H9 (cell line): ENCODE measurements around the gene NCCRP1. TPM values are rescaled to one million over a fixed set of nuclear protein-coding genes. Genes with fewer than 3 reads are reported as not detected.

Source experiments
- DNase-seq: peaks from one replicate; pipeline ENCODE4 v3.0.0-alpha.2; 2017
- H2AFZ ChIP-seq: one replicate; pipeline ENCODE4 v1.6.1; 2013; ENCODE audit warnings: mild to moderate bottlenecking, low read length, control low read depth, moderate library complexity
- H2AK5ac ChIP-seq: 2 replicates; pipeline ENCODE4 v1.6.1; 2013; ENCODE audit warnings: low read length, control low read depth, mixed read lengths; ENCODE audit not compliant: insufficient read length
- H2BK120ac ChIP-seq: one replicate; pipeline ENCODE4 v1.6.1; 2013; ENCODE audit warnings: low read depth, mild to moderate bottlenecking, low read length, control low read depth, inconsistent platforms; ENCODE audit not compliant: poor library complexity, severe bottlenecking
- H2BK12ac ChIP-seq: 2 replicates; pipeline ENCODE4 v1.6.1; 2013; ENCODE audit warnings: low read length, control low read depth, mixed read lengths, low read depth; ENCODE audit not compliant: insufficient read length
- H2BK15ac ChIP-seq: 2 replicates; pipeline ENCODE4 v1.6.1; 2013; ENCODE audit warnings: low read depth, low read length, control low read depth
- H2BK20ac ChIP-seq: one replicate; pipeline ENCODE4 v1.6.1; 2013; ENCODE audit warnings: low read depth, mild to moderate bottlenecking, low read length, control low read depth, inconsistent platforms; ENCODE audit not compliant: poor library complexity, severe bottlenecking
- H2BK5ac ChIP-seq: 2 replicates; pipeline ENCODE4 v1.6.1; 2013; ENCODE audit warnings: low read length, control low read depth, mixed read lengths; ENCODE audit not compliant: insufficient read length
- H3K14ac ChIP-seq: 2 replicates; pipeline ENCODE4 v1.6.1; 2013; ENCODE audit warnings: low read length, control low read depth; ENCODE audit not compliant: insufficient read depth
- H3K18ac ChIP-seq: 2 replicates; pipeline ENCODE4 v1.6.1; 2013; ENCODE audit warnings: low read depth, mild to moderate bottlenecking, mixed read lengths, low read length, control low read depth; ENCODE audit not compliant: insufficient read length
- H3K23ac ChIP-seq: 2 replicates; pipeline ENCODE4 v1.6.1; 2013; ENCODE audit warnings: low read length, control low read depth, mixed read lengths, low read depth; ENCODE audit not compliant: insufficient read length
- H3K23me2 ChIP-seq: 2 replicates; pipeline ENCODE4 v1.6.1; 2013; ENCODE audit warnings: low read depth, mild to moderate bottlenecking, mixed read lengths, low read length, control low read depth; ENCODE audit not compliant: insufficient read length, poor library complexity, severe bottlenecking
- H3K27ac ChIP-seq: 2 replicates; pipeline ENCODE4 v1.5.1; 2013; ENCODE audit warnings: low read length, control low read depth, mixed read lengths, low read depth; ENCODE audit not compliant: insufficient read length
- H3K27me3 ChIP-seq: 2 replicates; pipeline ENCODE4 v1.6.1; 2013; ENCODE audit warnings: low read length, control low read depth, inconsistent platforms; ENCODE audit not compliant: insufficient read depth
- H3K4ac ChIP-seq: 2 replicates; pipeline ENCODE4 v1.6.1; 2013; ENCODE audit warnings: low read depth, mild to moderate bottlenecking, control low read depth, inconsistent platforms, low read length, moderate library complexity
- H3K4me1 ChIP-seq: 2 replicates; pipeline ENCODE4 v1.6.1; 2013; ENCODE audit warnings: low read length, control low read depth, inconsistent platforms; ENCODE audit not compliant: insufficient read depth
- H3K4me2 ChIP-seq: 2 replicates; pipeline ENCODE4 v1.6.1; 2013; ENCODE audit warnings: low read length, control low read depth, mixed read lengths; ENCODE audit not compliant: insufficient read length, insufficient read depth
- H3K56ac ChIP-seq: 2 replicates; pipeline ENCODE4 v1.6.1; 2013; ENCODE audit warnings: low read depth, mild to moderate bottlenecking, mixed read lengths, low read length, control low read depth; ENCODE audit not compliant: insufficient read length
- H3K79me1 ChIP-seq: 2 replicates; pipeline ENCODE4 v1.6.1; 2013; ENCODE audit warnings: low read depth, mild to moderate bottlenecking, moderate library complexity, low read length, control low read depth, inconsistent platforms; ENCODE audit not compliant: insufficient read depth, poor library complexity, severe bottlenecking
- H3K79me2 ChIP-seq: 2 replicates; pipeline ENCODE4 v1.6.1; 2013; ENCODE audit warnings: low read length, control low read depth, inconsistent platforms; ENCODE audit not compliant: insufficient read depth
- H3K9ac ChIP-seq: 2 replicates; pipeline ENCODE4 v1.6.1; 2013; ENCODE audit warnings: low read length, control low read depth, mixed read lengths; ENCODE audit not compliant: insufficient read length; ENCODE audit errors: extremely low read depth
- H3K9me3 ChIP-seq: one replicate; pipeline ENCODE4 v1.6.1; 2013; ENCODE audit warnings: low read depth, low read length, inconsistent platforms; ENCODE audit not compliant: control insufficient read depth
- H3T11ph ChIP-seq: one replicate; pipeline ENCODE4 v1.6.1; 2013; ENCODE audit warnings: mild to moderate bottlenecking, low read length, control low read depth, inconsistent platforms
- H4K20me1 ChIP-seq: one replicate; pipeline ENCODE4 v1.6.1; 2013; ENCODE audit not compliant: control insufficient read depth, insufficient read length, insufficient read depth
- H4K5ac ChIP-seq: 2 replicates; pipeline ENCODE4 v1.6.1; 2013; ENCODE audit warnings: low read depth, mild to moderate bottlenecking, mixed read lengths, low read length, control low read depth; ENCODE audit not compliant: insufficient read length
- H4K8ac ChIP-seq: replicated peaks from 2 replicates; pipeline ENCODE4 v1.6.1; 2013; ENCODE audit warnings: low read length, control low read depth, mixed read lengths, low read depth; ENCODE audit not compliant: insufficient read length
- H4K91ac ChIP-seq: 2 replicates; pipeline ENCODE4 v1.6.1; 2013; ENCODE audit warnings: low read depth, mild to moderate bottlenecking, moderate library complexity, mixed read lengths, low read length, control low read depth; ENCODE audit not compliant: insufficient read length
- H3K27ac Mint-ChIP-seq, 3 experiments: 2 replicates in 2 of 3; 3 replicates in 1 of 3; pipeline ENCODE4 v1.8.0; 2020 to 2021; ENCODE audit warnings: mixed read lengths in 3 of 3, mild to moderate bottlenecking in 1 of 3, moderate library complexity in 1 of 3
- H3K27me3 Mint-ChIP-seq: 2 replicates; pipeline ENCODE4 v1.8.0; 2021; ENCODE audit warnings: low read depth, mild to moderate bottlenecking, moderate library complexity, mixed read lengths
- H3K36me3 Mint-ChIP-seq, 3 experiments: 2 replicates in 2 of 3; 3 replicates in 1 of 3; pipeline ENCODE4 v1.8.0; 2020 to 2021; ENCODE audit warnings: low read depth in 3 of 3, mixed read lengths in 3 of 3; ENCODE audit not compliant: insufficient read depth in 1 of 3
- H3K4me1 Mint-ChIP-seq, 2 experiments: 2 replicates each; pipeline ENCODE4 v1.8.0; 2020; ENCODE audit warnings: mixed read lengths in 2 of 2
- H3K4me3 Mint-ChIP-seq, 2 experiments: 2 replicates in 1 of 2; 3 replicates in 1 of 2; pipeline ENCODE4 v1.8.0; 2020 to 2021; ENCODE audit warnings: mild to moderate bottlenecking in 2 of 2, mixed read lengths in 2 of 2, moderate library complexity in 1 of 2
- H3K9me3 Mint-ChIP-seq, 2 experiments: 2 replicates in 1 of 2; 3 replicates in 1 of 2; pipeline ENCODE4 v1.8.0; 2020; ENCODE audit warnings: mild to moderate bottlenecking in 2 of 2, mixed read lengths in 2 of 2, moderate library complexity in 1 of 2
- WGBS: extraction: QIAGEN DNeasy Blood & Tissue Kit; methylation state at CpG from one replicate; pipeline ENCODE4 v1.1.7; 2013; ENCODE audit warnings: missing lambda C conversion rate, low lambda C conversion rate, mixed read lengths; ENCODE audit not compliant: insufficient read length; ENCODE audit errors: extremely low coverage; 5-methylcytosine and 5-hydroxymethylcytosine counted together
- total RNA-seq: library from RNA; stranded (reverse); gene quantifications from 2 replicates; pipeline ENCODE4 v1.2.1, GENCODE V29; 2021
- TF ChIP-seq, protein P1 (sequence below): fragments of 200-600 bp; sonication (generic); conservative IDR thresholded peaks from 3 replicates; pipeline ENCODE4 v1.8.0; 2021; ENCODE audit warnings: antibody characterized with exemption, mild to moderate bottlenecking

The NCCRP1 gene
- total RNA-seq, 1 experiment from 2014 or later = 1.9 TPM

GRCh38 chr19:39170386-39171231 is 26.2 kb upstream of the NCCRP1 start:
- H3K79me1 ChIP-seq = no peaks in the 10 kb centered on the region
- Mint-ChIP-seq H3K36me3 (peaks cover 2 to 26% (median 19%) of the 10 kb centered on the region in 3 experiments; a peak in 6 of 7 replicates), H3K4me1 (peaks cover 15 to 24% of the 10 kb centered on the region in 2 experiments), H3K9me3 (no peaks in the 10 kb centered on the region), H3K27ac (peak overlapping the region in 2 of 3 experiments; percentile 34 to 74; a peak in 1 of 7 replicates), H3K27me3 (no peaks in the 10 kb centered on the region), H3K4me3 (no peak overlapping the region; a peak in 1 of 5 replicates)
- no peak overlapping the region for H2AFZ ChIP-seq
- H3K4ac ChIP-seq = no peak overlapping the region
- no CpG with 5 or more reads among the region's 17 CpGs for WGBS
- H2BK15ac ChIP-seq = no peak overlapping the region
- no peak overlapping the region for H2AK5ac ChIP-seq
- H3K4me2 ChIP-seq = no peak overlapping the region
- no peaks in the 10 kb centered on the region for H3K27me3 ChIP-seq
- no peak overlapping the region for H4K5ac ChIP-seq
- H3K27ac ChIP-seq = no peak overlapping the region
- no peak overlapping the region for H3K18ac ChIP-seq
- H3K23ac ChIP-seq = no peak overlapping the region
- H3K79me2 ChIP-seq = no peaks in the 10 kb centered on the region
- no peak overlapping the region for H2BK20ac ChIP-seq
- H3K23me2 ChIP-seq = peaks cover 3% of the 10 kb centered on the region
- TF ChIP-seq, protein P1, sequence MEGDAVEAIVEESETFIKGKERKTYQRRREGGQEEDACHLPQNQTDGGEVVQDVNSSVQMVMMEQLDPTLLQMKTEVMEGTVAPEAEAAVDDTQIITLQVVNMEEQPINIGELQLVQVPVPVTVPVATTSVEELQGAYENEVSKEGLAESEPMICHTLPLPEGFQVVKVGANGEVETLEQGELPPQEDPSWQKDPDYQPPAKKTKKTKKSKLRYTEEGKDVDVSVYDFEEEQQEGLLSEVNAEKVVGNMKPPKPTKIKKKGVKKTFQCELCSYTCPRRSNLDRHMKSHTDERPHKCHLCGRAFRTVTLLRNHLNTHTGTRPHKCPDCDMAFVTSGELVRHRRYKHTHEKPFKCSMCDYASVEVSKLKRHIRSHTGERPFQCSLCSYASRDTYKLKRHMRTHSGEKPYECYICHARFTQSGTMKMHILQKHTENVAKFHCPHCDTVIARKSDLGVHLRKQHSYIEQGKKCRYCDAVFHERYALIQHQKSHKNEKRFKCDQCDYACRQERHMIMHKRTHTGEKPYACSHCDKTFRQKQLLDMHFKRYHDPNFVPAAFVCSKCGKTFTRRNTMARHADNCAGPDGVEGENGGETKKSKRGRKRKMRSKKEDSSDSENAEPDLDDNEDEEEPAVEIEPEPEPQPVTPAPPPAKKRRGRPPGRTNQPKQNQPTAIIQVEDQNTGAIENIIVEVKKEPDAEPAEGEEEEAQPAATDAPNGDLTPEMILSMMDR = no peak
- no peaks in the 10 kb centered on the region for H3K9me3 ChIP-seq
- no peak overlapping the region; the same call in 1 of the 2 replicates for H3K14ac ChIP-seq
- H4K8ac ChIP-seq = no peak overlapping the region
- no peak for DNase-seq
- H3K4me1 ChIP-seq = no peaks in the 10 kb centered on the region; the same call in 1 of the 2 replicates
- no peaks in the 10 kb centered on the region for H4K20me1 ChIP-seq
- no peak overlapping the region for H2BK120ac ChIP-seq
- H2BK5ac ChIP-seq = no peak overlapping the region
- H2BK12ac ChIP-seq = no peak overlapping the region
- H4K91ac ChIP-seq = no peak overlapping the region
- H3K56ac ChIP-seq = no peak overlapping the region
- no peak overlapping the region for H3T11ph ChIP-seq
- no peak overlapping the region for H3K9ac ChIP-seq
